ENCODE measurements around the gene OR2V1.
"Not testable (repeated sequence)": the region's sequence is repeated elsewhere in the genome, so short reads cannot be mapped to it uniquely, and the experiment has no call there.

The OR2V1 gene

DNA sequence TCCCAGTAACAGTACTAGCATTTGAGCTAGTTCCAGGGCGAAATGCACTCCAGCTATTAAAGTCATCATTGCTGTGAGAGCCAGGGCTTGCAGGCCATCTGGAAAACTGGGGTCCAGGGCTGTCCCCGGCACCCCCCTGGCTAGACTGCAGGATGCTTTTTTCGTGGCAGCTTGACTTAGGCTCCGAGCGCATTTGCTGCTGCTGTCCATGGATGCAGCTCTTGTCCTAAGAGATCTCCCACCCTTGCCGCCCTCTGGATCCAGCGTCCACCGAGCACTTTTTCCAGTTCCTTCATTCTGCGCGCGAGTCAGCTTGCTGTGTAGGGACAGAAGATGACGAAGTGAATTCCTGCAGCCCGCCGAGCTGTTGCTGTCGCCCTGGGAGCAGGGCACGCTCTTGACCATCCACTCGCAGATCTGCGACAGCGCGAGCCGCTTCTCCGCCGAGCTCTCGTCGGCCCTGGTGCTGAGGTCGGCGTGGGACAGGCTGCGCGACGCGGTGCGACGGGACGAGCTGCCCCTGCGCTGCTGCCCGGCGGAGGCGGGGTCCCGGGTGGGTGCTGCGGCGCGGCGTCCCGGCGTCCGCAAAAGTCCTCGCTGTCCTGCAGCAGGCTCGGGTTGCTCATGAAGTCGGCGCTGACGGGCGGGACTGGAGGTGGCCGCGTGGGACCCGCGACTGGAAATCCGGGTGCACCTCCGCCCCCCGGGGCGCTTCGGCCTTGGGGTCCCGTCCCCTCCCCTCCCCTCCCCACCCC is 30.7 kb downstream of the OR2V1 start:
- DNase-seq: no peak

DNA sequence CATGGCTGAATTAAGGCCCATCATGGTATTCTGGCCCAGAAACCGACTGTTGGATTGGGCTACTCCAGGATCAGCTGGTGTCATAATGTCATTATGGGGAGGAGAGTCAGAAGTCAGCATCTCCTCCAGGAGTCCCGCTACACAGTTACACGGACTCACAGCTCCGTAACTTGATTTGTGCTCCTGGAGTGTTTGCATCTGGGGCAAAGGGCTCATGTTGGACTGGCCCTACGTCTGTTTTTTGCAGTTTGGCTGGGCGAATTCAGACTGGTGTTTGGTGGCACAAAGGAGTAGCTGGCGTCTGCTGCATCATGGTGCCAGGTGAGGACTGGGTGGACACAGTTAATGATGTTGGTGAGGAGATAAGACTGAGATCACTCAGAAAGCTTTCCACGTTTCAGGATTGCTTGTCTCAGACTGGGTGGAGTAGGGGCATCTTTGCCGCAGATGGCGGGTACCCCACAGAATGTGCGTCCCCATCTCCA is 31.3 kb downstream of the OR2V1 start:
- no peak for DNase-seq

DNA sequence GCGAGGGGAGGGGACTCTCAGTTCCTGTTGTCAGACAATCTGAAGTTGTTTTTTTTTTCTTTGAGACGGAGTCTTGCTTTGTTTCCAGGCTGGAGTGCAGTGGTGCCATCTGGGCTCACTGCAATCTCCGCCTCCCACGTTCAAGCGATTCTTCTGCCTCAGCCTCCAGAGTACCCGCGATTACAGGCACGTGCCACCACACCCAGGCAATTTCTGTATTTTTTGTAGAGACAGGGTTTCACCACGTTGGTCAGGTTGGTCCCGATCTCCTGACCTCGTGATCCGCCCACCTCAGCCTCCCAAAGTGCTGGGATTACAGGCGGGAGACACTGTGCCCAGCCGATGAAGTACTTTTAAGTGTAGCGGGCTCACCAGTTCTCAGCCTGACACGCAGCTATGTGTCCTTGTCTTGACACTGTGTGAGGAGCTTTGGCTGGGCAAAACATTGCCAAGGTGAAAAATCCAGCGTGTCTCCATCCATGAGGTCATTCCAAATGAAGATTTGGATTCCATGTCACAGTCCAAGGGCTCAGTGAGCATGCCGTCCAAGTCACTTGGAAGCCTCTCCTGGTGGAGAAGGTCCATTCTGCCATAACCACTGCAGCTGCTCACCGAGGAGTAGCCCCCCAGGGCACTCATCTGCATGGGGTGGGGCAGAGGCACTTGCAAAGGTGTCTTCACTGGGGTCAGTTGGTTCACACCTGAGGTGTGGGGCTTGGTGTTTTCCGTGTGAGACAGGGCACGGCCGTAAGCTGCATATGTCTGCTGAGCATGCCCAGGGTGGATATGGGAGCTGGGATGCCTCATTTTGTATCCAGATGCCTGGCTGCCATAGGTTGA is 32.0 kb downstream of the OR2V1 start:
- peak; percentile 68 for DNase-seq

DNA sequence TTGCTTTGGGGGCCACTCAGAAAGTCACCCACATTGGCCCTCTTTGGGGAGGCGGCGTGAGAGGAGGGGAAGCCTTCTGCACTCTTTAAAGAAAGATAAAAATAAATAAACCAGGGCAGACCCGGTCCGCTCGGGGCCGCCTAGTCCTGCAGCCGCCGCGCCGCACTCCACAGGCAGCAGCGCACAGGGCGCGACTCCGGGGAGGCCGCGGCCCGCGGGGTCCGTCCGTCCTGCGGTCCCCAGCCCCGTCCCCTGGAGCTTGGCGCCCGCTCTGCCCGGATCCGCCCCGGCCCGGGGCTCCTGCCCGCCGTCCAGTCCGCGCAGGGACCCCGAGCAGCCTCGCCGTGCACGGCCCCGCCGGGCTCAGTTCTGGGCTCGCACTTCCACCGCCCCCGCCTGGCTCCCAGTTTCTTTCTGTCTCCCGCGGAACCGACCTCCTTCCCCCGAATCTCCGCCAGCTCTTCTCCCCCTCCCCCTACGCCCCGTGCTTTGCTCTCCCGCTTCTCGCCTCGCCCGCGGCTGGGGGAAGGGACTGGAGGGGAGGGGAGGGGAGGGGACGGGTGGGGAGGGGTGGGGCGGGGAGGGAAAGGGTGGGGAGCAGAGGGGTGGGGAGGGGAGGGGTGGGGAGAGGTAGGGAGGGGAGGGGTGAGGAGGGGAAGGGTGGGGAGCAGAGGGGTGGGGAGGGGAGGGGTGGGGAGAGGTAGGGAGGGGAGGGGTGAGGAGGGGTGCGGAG is 33.0 kb downstream of the OR2V1 start:
- not testable (repeated sequence) for DNase-seq

DNA sequence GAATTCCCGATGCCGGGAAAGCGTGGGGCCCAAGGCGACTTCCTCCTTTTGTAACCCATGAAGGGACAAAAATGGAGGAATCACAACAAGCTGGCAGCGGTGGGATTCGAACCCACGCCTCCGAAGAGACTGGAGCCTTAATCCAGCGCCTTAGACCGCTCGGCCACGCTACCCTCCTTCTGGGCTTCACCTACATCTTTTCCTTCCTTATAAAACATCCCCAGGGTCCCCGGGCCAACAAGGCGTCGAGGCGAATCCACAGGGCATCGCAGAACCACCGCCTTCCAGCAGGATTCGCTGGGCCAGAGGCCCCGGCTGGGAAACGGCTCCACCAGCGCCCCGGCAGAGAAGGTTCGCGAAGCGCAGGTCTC is 33.6 kb downstream of the OR2V1 start:
- not testable (repeated sequence) for DNase-seq

DNA sequence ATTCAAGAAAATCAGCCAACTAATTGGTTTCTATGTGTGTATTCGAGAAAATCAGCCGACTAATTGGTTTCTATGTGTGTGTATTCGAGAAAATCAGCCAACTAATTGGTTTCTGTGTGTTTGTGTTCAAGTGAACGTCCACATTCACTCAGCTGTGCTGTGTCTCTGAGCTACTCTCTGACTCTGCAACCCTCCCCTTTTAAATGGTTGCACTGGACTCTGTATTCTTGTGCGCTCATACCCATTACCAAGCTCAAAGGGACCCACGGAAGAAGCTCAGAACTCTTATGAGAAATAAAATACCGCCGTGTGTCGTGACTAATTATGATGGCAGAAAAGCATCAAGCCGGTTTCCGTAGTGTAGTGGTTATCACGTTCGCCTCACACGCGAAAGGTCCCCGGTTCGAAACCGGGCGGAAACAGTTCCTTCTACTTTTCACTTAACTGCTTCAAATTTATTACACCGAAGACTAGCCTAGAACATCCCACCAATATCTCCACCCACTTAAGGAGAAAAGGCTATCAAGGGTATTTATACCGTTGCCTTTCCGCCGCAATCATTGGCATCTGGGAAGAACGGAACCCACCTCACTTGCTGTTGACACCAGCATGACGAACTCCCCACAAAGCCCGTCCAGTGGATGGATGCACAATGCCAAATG is 34.1 kb downstream of the OR2V1 start:
- DNase-seq: not testable (repeated sequence)

DNA sequence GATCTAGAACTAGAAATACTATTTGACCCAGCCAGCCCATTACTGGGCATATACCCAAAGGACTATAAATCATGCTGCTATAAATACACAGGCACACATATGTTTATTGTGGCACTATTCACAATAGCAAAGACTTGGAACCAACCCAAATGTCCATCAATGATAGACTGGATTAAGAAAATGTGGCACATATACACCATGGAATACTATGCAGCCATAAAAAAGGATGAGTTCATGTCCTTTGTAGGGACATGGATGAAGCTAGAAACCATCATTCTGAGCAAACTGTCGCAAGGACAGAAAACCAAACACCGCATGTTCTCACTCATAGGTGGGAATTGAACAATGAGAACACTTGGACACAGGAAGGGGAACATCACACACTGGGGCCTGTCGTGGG is 35.8 kb downstream of the OR2V1 start:
- not testable (repeated sequence) for DNase-seq

DNA sequence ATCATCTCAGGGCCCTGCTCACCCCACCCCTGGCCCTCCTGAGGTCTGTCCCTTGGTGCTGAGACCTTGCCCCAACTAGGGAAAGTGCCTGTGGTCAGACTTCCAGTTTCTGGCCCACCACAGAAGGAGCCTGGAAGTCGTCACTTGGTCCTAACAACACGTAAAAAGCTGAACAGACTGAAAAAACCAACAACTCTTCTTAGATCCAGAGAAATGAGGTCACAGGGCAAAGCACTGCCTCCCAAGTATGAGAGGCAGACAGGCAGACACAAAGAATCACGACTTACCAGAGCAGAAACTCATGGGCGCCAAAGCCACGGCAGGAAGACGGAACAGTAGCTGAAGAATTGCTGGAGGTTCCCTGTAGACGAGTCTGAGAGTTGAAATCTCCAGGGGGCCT is 38.5 kb downstream of the OR2V1 start:
- DNase-seq: no peak

DNA sequence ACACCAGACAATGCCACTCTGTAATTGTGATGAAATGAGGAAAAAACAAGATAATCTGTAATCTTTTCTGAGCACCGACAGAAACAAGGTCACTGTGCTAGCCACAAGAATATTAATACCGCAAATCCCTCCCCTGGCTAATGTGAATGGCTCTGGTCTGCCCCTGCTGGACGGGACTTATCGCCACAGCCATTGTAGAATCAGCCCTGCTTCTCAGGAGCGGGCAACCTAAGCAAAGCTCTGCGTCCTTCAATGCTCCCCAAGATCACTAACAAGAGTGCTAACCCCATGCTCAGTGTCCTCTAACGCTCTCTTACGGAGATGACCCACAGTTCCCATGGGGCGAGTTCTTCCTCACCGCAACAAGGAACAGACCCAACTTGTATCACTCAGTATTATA is 42.7 kb downstream of the OR2V1 start:
- DNase-seq: peak; percentile 61

DNA sequence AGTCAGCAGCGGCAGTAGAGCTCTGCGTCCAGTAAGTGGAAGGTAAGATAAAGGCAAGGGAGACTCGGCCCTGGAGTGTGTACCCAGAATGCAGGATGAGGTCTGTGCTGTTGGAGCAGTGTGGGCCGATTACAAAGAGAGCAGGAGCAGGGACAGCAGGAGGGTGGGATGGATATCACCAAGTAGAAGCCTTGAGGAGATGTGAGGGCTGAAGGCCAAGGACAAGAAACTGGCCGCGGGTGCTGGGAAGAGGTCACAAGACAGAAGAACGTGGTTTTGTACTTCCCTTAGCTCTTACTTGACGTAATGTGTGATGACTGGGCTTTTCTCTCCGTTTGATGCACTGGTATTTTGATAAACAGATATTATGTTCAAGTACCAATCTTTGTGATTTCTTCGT is 43.7 kb downstream of the OR2V1 start:
- DNase-seq: no peak

DNA sequence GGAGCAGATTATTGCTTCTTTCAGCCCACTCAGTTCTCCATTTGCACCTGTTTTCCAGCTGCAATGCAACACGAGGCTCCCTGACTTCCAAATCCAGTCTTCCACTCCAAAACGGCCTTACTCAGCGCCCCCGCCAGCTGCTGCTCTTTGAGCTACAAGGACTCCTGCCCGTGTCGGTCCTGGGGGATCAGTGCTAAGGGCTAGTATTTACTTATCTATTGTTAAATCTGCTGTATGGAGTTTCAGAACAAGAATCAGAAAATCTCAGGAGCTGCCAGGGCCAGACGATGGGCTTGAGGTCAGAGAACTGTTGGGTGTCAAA is 44.1 kb downstream of the OR2V1 start:
- no peak for DNase-seq

DNA sequence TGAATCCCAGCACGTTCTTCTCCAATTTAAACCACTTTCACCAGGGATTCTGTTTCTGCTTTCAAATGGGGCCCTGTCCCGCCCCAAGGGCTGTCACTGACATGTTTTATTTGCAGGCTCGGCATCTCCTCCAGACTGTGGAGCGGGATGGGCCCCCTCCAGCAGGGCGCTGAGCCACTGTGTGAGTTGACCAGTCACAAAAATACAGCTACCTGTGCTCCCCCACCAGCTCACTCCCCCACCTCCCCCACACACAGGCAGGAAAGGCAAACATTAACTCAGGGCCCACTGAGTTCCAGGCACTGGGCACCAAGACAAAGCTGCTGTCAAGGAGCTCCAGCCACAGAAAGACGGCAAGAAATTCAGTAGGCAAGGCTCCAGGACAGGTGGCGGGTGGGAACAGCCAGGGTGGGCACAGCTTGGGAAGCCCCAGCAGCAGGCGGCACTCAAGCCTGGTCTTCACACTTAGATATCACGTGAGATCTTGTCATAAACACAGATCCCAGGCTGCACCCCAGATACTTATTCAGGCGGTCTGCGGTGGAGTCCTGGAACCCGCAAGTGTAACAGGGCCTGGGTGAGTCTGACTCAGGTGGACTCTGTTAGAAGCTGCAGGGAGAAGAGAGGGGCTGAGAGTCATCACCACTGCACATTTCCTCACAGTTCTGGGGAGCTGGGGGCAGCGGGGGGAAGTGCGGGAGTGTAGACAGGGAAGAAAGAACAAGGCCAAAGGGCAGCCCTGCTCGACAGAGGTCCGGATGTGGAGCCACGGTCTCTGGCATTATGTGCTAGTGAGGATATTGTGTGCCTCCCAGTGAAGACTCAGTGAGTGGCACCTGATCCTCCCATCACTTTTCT is 44.7 kb downstream of the OR2V1 start:
- no peak for DNase-seq

DNA sequence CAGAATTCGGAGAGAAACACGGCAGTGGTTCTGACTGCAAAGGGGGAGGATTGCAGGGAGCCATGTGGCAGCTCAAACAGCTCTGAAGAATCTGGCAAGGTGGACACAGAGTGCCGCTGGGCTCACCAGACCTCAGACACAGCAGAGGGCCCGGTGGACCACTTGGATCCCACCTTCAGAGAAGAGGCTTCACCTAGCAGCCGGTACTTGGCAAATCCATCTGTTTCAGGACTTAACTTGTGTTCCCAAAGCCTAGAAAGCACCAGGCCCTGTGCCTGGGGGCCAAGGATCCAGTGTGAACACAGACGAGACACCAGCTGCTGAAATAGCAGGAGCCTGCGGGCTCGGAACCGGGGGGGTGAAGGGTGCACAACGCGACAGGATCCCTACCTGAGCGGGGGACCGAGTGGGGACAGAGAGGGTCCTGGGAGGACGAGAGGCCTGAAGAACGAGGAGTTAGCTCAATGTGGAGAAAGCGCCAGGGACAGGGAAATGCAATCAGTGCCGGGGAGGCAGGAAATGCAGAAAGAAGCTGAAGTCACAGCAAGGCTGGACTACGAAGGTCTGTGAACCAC is 46.3 kb downstream of the OR2V1 start:
- DNase-seq: no peak

DNA sequence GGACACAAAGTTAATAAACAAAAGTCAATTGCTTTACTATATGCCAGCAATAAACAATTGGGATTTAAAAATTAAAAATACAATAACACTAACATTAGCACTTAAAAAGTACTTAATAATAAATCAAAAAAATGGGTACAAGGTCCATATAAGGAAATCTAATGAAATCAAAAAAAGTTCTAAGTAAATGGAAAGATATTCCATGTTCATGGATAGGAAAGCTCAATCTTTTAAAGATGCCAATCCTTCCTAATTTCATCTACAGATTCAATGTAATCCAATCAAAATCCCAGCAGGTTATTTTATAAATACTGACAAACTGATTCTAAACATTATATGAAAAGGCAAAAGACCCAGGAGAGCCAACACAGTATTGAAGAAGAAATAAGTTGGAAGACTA is 49.0 kb downstream of the OR2V1 start:
- no peak for DNase-seq

DNA sequence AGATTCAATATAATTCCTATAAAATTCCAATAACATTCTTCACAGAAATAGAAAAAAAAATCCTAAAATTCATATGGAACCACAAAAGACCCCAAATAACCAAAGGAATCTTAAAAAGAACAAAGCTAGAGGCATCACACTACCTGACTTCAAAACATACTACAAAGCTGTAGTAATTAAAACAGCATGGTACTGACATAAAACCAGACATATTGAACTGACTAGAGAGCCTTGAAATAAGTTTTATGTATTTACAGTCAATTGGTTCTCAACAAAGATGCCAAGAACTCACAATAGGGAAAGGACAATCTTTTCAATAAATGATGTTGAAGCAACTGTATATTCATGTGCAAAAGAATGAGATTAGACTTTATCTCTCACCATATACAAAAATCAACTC is 54.0 kb downstream of the OR2V1 start:
- no peak for DNase-seq
